Retinal pigment epithelial cell (primary cell): ENCODE results near the gene SHB.

Experiments
- DNase-seq: peaks from one replicate; pipeline ENCODE4 v3.0.0-alpha.2; 2010; ENCODE audit warnings: low read depth
- H3K4me3 ChIP-seq: 2 replicates; pipeline ENCODE4 v1.5.1; 2011; ENCODE audit warnings: mild to moderate bottlenecking, low read length, control low read depth, moderate library complexity
- CTCF ChIP-seq: conservative IDR thresholded peaks from 2 replicates; pipeline ENCODE4 v1.5.1; 2011; ENCODE audit warnings: low read depth, low read length, control low read depth, inconsistent platforms

Gene SHB

GRCh38 chr9:37917313-37917731 is 151.7 kb downstream of the SHB start:
- H3K4me3 ChIP-seq: no peak overlapping the region
- TF ChIP-seq CTCF: no peak
- no peak for DNase-seq

GRCh38 chr9:37916471-37917312 is 152.3 kb downstream of the SHB start:
- DNase-seq: no peak
- no peak overlapping the region for H3K4me3 ChIP-seq

GRCh38 chr9:37915911-37916470 is 153.0 kb downstream of the SHB start:
- TF ChIP-seq CTCF: no peak
- DNase-seq: no peak
- H3K4me3 ChIP-seq: no peak overlapping the region

More at GRCh38 chr9:37916471-37917312, 152.3 kb downstream of the SHB start:
- no peak for TF ChIP-seq CTCF

- no peak for DNase-seq
- H3K4me3 ChIP-seq: no peak overlapping the region
- no peak for TF ChIP-seq CTCF
Observed at GRCh38 chr9:37914701-37915358, 154.2 kb downstream of the SHB start.

GRCh38 chr9:37914154-37914551 is 154.9 kb downstream of the SHB start:
- no peak for TF ChIP-seq CTCF
- no peak for DNase-seq

GRCh38 chr9:37913480-37914153 is 155.4 kb downstream of the SHB start:
- no peak for DNase-seq
- peak; percentile 93 for TF ChIP-seq CTCF
- H3K4me3 ChIP-seq: no peak overlapping the region

More at GRCh38 chr9:37914154-37914551, 154.9 kb downstream of the SHB start:
- H3K4me3 ChIP-seq: no peak overlapping the region
